RWPE2 (cell line): ENCODE measurements around the gene NTNG1.

Source experiments
- ATAC-seq: fragments of 200-7000 bp; cut with Tn5 transposase; 3 replicates; pipeline ENCODE4 v1.9.1; 2021; ENCODE audit warnings: low read depth
- DNase-seq: peaks from one replicate; pipeline ENCODE4 v3.0.0-alpha.2; 2020; ENCODE audit warnings: low spot score
- H3K27ac ChIP-seq: fragments of 450-650 bp; 2 replicates; pipeline ENCODE4 v1.5.1; 2017; ENCODE audit warnings: mild to moderate bottlenecking; ENCODE audit not compliant: poor library complexity, severe bottlenecking
- H3K27me3 ChIP-seq: fragments of 250-450 bp; sonication (Bioruptor Pico); 2 replicates; pipeline ENCODE4 v1.5.1; 2021; ENCODE audit warnings: mild to moderate bottlenecking, moderate library complexity; ENCODE audit not compliant: insufficient read depth, poor library complexity, severe bottlenecking
- H3K36me3 ChIP-seq: fragments of 250-450 bp; sonication (Bioruptor Pico); 2 replicates; pipeline ENCODE4 v1.5.1; 2020; ENCODE audit warnings: low read depth, mild to moderate bottlenecking, moderate library complexity
- H3K4me1 ChIP-seq: fragments of 250-450 bp; sonication (Bioruptor Pico); 2 replicates; pipeline ENCODE4 v1.5.1; 2021; ENCODE audit warnings: mild to moderate bottlenecking, moderate library complexity; ENCODE audit not compliant: insufficient read depth, poor library complexity, severe bottlenecking
- H3K4me3 ChIP-seq: fragments of 250-450 bp; sonication (Bioruptor Pico); 2 replicates; pipeline ENCODE4 v1.5.1; 2021; ENCODE audit warnings: mild to moderate bottlenecking, moderate library complexity; ENCODE audit not compliant: severe bottlenecking
- H3K9me3 ChIP-seq: fragments of 250-450 bp; sonication (Bioruptor Pico); 2 replicates; pipeline ENCODE4 v1.5.1; 2021; ENCODE audit warnings: mild to moderate bottlenecking, moderate library complexity; ENCODE audit not compliant: severe bottlenecking
- CTCF ChIP-seq: fragments of 450-650 bp; IDR thresholded peaks from one replicate; pipeline ENCODE4 v1.5.1; 2017; ENCODE audit warnings: mild to moderate bottlenecking, moderate library complexity; ENCODE audit not compliant: poor library complexity, severe bottlenecking

Gene NTNG1

GRCh38 chr1:107442551-107442950 is 301.7 kb downstream of the NTNG1 start:
- Histone ChIP-seq H3K36me3 (no peaks in the 10 kb centered on the region), H3K27me3 (no peaks in the 10 kb centered on the region), H3K4me3 (no peak overlapping the region), H3K27ac (no peak overlapping the region), H3K4me1 (no peaks in the 10 kb centered on the region), H3K9me3 (no peaks in the 10 kb centered on the region)
- TF ChIP-seq CTCF: no peak
- ATAC-seq: no peak
- no peak for DNase-seq

- Histone ChIP-seq H3K4me3 (no peak overlapping the region), H3K36me3 (no peaks in the 10 kb centered on the region), H3K4me1 (no peaks in the 10 kb centered on the region), H3K27me3 (no peaks in the 10 kb centered on the region), H3K27ac (no peak overlapping the region), H3K9me3 (no peaks in the 10 kb centered on the region)
- TF ChIP-seq CTCF: no peak
- ATAC-seq (no peak), DNase-seq (no peak)
Measured at GRCh38 chr1:107443027-107443426, 302.2 kb downstream of the NTNG1 start.

- ATAC-seq (no peak), DNase-seq (no peak)
- Histone ChIP-seq H3K4me3 (no peak overlapping the region), H3K9me3 (no peaks in the 10 kb centered on the region), H3K36me3 (no peaks in the 10 kb centered on the region), H3K4me1 (no peaks in the 10 kb centered on the region), H3K27ac (no peak overlapping the region), H3K27me3 (no peaks in the 10 kb centered on the region)
- no peak for TF ChIP-seq CTCF
Measured at GRCh38 chr1:107443860-107444259, 303.0 kb downstream of the NTNG1 start.

GRCh38 chr1:107444302-107444701 is 303.5 kb downstream of the NTNG1 start:
- H3K27ac ChIP-seq: no peak overlapping the region
- H3K36me3 ChIP-seq: no peaks in the 10 kb centered on the region
- DNase-seq: no peak
- H3K4me1 ChIP-seq: no peaks in the 10 kb centered on the region
- H3K27me3 ChIP-seq: no peaks in the 10 kb centered on the region
- no peaks in the 10 kb centered on the region for H3K9me3 ChIP-seq
- no peak overlapping the region for H3K4me3 ChIP-seq
- no peak for ATAC-seq
- no peak for TF ChIP-seq CTCF

- H3K36me3 ChIP-seq: no peaks in the 10 kb centered on the region
- H3K4me3 ChIP-seq: no peak overlapping the region
- H3K4me1 ChIP-seq: no peaks in the 10 kb centered on the region
- no peaks in the 10 kb centered on the region for H3K9me3 ChIP-seq
- ATAC-seq (no peak), DNase-seq (no peak)
- no peak for TF ChIP-seq CTCF
- no peak overlapping the region for H3K27ac ChIP-seq
- H3K27me3 ChIP-seq: no peaks in the 10 kb centered on the region
Measured at GRCh38 chr1:107449326-107449725, 308.5 kb downstream of the NTNG1 start.
